ENCODE data around the gene NOD1.

Gene NOD1

DNA sequence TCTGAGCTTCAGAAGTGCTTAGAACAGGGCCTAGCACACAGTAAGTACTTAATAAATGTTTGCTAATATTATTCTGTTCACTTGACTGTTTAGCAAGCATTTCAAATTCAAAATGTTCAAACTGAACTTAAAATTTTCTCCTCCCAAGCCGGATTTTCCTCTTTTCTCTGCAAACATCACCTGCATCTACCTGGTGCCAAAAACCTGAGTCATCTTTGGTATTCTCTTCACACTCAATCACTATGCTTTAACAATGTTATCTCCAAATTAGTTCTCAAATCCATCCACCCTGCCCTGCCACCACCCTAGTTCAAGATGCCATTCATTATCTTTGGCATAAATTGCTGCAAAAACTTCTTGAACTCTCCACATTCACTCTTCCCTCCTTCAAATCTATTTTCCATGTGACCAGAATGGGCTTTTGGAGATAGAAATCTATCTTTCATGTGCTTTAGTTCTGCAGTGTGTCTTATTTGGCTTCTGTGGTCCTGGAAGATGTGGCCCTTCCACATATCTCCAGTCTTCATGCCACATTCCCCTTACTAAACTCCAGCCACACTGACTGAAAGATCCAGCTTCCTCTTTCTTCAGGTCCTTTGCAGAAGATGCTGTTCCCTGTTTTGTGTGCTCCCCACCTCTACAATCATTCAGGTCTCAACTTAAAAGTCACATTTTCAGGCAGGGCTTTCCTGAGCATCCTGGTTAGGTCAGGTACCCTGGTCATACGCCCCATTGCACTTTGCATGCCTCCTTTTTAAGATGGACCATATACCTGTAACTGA is 24.1 kb upstream of the NOD1 start:
- Histone ChIP-seq H3K4me2 (peak overlapping the region; percentile 86; the same call in 1 of the 2 replicates), H3K9ac (no peak overlapping the region), H4K20me1 (ENCODE audit: insufficient read depth) (no peaks in the 10 kb centered on the region), H2AFZ (ENCODE audit: low read depth) (no peak overlapping the region), H3K27me3 (ENCODE audit: insufficient read depth, low read depth) (no peaks in the 10 kb centered on the region), H3K36me3 (ENCODE audit: insufficient read depth) (no peaks in the 10 kb centered on the region; the same call in 1 of the 2 replicates), H3K4me3 (IDR thresholded peaks at IDR 0.05; ENCODE audit: insufficient read depth, low read depth, low read length) (no peak overlapping the region), H3K27ac (no peak overlapping the region), H3K4me1 (ENCODE audit: low read depth, poor library complexity, severe bottlenecking) (peaks cover 16% of the 10 kb centered on the region), H3K79me2 (ENCODE audit: insufficient read depth, low read depth) (peaks cover 34% of the 10 kb centered on the region)
- no peak for TF ChIP-seq CTCF (conservative IDR thresholded peaks at IDR 0.05; ENCODE audit: low read depth, low read length)

- Histone ChIP-seq H3K36me3 (ENCODE audit: insufficient read depth) (no peaks in the 10 kb centered on the region; the same call in 1 of the 2 replicates), H3K79me2 (ENCODE audit: insufficient read depth, low read depth) (peaks cover 34% of the 10 kb centered on the region), H3K4me2 (no peak overlapping the region), H2AFZ (ENCODE audit: low read depth) (no peak overlapping the region), H3K4me3 (IDR thresholded peaks at IDR 0.05; ENCODE audit: insufficient read depth, low read depth, low read length) (no peak overlapping the region), H3K4me1 (ENCODE audit: low read depth, poor library complexity, severe bottlenecking) (peaks cover 16% of the 10 kb centered on the region), H3K27ac (no peak overlapping the region), H4K20me1 (ENCODE audit: insufficient read depth) (no peaks in the 10 kb centered on the region), H3K27me3 (ENCODE audit: insufficient read depth, low read depth) (no peaks in the 10 kb centered on the region), H3K9ac (no peak overlapping the region)
- no peak for TF ChIP-seq CTCF (conservative IDR thresholded peaks at IDR 0.05; ENCODE audit: low read depth, low read length)
These were observed 22.7 kb upstream of the NOD1 start for GRCh38 chr7:30501264-30501663.

DNA sequence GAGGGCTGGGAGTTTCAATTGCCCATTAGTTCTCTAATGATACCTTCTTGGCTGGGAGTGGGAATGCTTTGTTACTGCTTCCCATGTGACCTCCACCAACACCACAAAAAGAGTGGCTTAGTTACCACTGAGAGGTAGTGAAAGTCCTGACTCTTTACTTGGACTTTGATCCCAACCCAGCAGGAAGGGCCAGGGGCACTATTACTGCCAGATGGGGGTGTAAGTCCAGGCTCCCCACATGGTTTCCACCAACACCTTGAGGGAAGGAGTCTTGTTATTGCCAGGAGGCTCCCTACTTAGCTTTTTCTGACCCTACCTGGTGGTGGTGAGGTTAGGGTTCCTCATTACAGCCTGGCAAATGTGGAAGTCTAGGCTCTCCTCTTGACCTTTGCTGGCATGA is 14.6 kb upstream of the NOD1 start:
- peaks cover 7% of the 10 kb centered on the region for H3K4me1 ChIP-seq (ENCODE audit: low read depth, poor library complexity, severe bottlenecking)
- H3K27ac ChIP-seq, result no peak overlapping the region
- no peak overlapping the region for H3K9ac ChIP-seq
- no peaks in the 10 kb centered on the region for H3K27me3 ChIP-seq (ENCODE audit: insufficient read depth, low read depth)
- no peak for TF ChIP-seq CTCF (conservative IDR thresholded peaks at IDR 0.05; ENCODE audit: low read depth, low read length)
- no peaks in the 10 kb centered on the region for H4K20me1 ChIP-seq (ENCODE audit: insufficient read depth)
- H2AFZ ChIP-seq (ENCODE audit: low read depth), result no peak overlapping the region
- no peaks in the 10 kb centered on the region; the same call in 1 of the 2 replicates for H3K36me3 ChIP-seq (ENCODE audit: insufficient read depth)
- no peaks in the 10 kb centered on the region for H3K79me2 ChIP-seq (ENCODE audit: insufficient read depth, low read depth)
- H3K4me3 ChIP-seq (IDR thresholded peaks at IDR 0.05; ENCODE audit: insufficient read depth, low read depth, low read length), result no peak overlapping the region
- H3K4me2 ChIP-seq, result no peak overlapping the region

GRCh38 chr7:30491417-30491816 is 12.8 kb upstream of the NOD1 start:
- Histone ChIP-seq H2AFZ (ENCODE audit: low read depth) (no peak overlapping the region), H3K27me3 (ENCODE audit: insufficient read depth, low read depth) (no peaks in the 10 kb centered on the region), H3K4me3 (IDR thresholded peaks at IDR 0.05; ENCODE audit: insufficient read depth, low read depth, low read length) (no peak overlapping the region), H3K27ac (no peak overlapping the region), H4K20me1 (ENCODE audit: insufficient read depth) (no peaks in the 10 kb centered on the region), H3K9ac (no peak overlapping the region), H3K4me2 (no peak overlapping the region), H3K4me1 (ENCODE audit: low read depth, poor library complexity, severe bottlenecking) (peaks cover 7% of the 10 kb centered on the region), H3K79me2 (ENCODE audit: insufficient read depth, low read depth) (no peaks in the 10 kb centered on the region), H3K36me3 (ENCODE audit: insufficient read depth) (no peaks in the 10 kb centered on the region; the same call in 1 of the 2 replicates)
- TF ChIP-seq CTCF (conservative IDR thresholded peaks at IDR 0.05; ENCODE audit: low read depth, low read length), result no peak
